Measurements from ENCODE around the gene GFOD2.

The GFOD2 gene

DNA sequence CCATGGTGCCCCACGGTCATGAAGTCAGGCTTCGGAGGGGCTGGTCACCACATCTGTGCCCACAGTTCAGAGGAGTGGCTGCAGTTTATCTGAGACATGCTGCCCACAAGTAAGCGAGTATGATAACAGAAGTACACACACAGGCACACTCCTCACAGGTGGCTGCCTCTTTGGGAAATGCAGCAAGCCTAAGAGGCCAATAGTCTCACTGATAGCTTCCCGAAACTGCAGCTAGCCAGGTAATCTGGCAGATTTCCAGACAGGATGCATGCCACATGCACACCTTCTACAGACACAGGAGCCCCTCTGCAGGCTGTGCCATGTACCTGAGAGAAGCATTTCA is 12.6 kb upstream of the GFOD2 start:
- no peak for DNase-seq (ENCODE audit: low read depth)

DNA sequence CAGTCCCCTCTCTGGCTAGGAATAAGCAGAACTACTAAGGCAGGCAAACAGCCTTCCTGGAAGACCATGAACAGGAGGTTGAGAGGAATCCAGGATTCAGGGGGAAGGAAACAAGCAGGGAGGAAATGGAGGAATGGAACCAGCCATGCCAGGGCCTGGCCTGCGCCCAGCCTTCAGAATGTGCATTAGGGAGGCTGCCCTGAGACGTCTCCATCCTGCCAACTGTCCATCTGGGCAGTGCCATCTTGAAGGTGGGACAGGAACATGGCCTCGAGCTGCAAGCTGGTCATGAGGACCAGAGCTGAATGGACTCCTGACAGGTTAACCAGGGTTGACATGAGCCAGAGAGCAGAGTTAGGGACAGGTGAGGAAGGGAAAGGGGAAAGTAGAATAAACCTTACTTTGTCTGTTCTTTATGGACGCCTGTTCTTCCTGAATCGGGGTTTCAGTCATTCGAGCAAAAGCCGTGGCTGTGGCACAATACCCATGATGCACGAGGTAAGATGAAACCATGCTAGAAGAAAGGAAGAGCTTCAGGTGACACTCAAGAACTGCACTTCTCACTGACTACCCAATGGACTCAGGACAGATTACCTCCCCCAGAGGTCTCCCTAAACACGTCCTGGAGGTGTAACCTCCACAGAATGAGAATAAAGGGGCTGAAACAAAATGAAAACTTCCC is 12.1 kb upstream of the GFOD2 start:
- DNase-seq (ENCODE audit: low read depth), result no peak

DNA sequence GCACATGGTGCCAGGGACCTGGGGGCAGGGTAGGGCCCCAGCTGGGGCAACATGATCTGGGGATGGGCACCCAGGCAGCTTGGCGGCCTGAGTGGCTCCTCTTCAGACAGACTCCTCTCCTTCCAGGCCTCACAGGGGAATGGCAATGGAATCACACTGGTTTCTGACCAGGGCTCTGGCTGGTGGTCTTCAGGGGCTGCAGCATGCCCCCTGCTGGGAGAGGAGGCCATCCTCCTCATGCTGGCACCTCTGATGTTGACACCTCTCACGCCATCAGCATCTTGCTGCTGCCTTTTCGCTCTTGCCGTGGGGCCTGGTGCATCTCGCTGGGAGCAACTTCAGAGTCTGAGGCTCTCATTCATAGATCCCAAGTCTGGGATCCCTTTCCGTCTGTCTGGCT is 11.2 kb upstream of the GFOD2 start:
- no peak for DNase-seq (ENCODE audit: low read depth)

DNA sequence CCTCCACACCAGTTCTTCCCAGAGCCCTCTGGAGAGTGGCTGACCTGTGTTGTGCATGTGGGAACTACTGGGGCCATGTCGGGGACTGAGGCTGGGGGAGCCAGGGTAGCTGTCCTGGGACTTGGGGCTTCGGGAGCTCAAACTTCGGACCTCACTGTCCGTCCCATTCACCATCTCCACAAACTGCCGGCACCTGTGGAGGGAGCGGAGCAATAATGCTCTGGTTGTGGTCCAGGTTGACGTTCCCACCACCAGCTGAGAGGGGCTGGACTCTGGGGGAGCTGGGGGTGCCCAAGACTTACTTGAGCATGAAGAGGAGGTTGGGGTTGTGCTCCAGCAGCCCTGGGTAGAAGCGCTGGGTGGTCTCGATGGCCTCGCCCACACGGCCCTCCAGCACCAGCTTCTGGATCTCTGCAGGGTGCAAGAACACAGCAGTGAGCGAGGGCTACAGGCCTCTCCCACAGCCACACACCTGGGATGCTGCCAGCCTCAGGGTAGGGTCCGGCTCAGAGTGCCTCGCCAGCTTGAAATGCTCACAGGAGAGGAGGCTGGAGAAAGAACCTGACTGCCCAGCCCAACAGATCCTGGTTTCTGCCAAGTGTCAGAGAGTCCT is 10.6 kb upstream of the GFOD2 start:
- no peak for DNase-seq (ENCODE audit: low read depth)

DNA sequence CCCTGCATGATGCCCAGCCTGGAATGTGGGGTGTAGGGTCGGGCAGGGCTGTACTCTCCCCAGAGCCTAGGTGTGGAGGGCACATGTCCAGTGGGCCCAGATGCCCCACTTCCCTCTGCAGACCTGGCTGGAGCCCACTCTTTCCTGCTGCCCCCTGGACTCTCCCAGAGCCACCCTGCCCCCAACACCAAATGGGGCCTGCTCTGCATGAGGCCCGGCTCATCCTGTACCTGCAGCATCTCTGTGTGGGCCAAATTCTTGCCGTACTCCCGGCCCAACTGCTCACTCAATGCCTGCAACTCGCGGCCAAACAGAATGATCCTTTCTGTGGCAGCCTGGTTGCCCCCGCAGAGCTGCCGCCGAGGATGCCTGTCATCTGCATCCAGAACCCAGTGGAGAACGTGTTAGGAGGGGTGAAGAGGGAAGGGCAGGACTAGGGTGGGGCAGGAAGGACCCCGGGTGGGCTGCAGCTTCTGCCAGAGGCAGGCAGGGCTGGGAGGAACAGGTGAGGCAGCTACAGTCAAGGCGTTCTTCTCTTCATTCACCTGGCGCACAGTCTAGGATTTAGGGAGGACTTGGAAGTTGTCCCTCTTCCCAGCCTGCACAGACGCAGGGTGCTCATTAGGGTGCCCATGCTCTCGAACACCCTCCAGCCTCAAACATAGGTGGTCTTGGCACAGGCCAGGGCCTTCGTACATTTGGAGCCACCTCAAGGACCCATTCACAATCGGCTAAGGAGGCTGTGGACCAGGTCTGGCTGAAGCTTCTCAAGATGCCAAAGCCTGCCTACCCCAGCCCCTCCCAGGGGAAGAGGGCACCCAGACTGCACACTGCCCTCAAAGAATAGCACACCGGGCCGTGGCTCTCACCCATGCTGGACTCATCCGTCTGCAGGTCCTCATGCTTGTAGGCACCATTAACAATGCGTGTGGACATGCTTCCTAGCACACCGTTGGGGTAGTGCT is 8.7 kb upstream of the GFOD2 start:
- DNase-seq (ENCODE audit: low read depth), result no peak

DNA sequence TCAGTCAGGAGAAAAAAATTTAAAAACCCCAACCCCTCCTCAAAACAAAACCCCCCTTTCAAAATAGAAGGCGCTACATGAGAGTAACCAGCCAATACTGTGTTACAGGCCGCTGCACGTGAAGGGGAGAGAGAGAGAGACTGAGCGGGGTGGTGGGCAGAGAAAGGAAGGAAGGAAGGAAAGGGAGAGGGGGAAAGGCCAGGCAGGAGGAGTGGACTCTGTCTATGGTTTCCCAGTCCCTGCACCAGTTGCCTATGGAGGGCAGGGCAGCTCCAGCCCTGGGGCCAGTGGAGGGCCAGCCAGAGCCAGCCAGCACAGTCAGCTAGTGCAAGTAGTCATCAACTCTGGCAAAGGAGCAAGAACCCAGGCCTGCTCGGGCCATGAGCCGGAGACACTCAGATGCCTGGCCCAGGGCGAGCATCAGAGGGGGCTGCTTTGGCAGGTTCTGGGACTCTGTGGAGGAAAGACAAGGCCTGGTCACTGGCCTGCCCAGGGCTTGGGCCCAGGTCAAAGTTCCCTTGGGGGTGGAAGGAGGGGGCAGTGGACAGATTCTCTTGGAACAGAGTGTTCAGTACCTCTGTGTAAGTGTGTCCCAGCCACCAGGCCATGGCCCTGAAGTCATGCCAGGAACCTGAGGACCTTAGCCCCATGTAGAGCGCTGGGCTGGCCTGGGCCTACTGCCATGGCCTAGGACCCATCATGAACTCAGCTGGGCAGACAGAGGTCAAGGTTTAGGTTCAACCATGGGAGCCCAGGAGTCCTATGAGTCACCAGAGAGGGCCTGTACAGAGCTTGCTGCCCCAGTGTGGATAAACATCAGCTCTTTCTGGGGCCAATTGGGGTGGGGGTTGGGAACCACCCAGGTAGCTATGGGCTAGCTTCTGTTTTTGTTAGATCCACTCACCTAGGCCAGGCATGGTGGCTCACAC is 7.3 kb upstream of the GFOD2 start:
- no peak for DNase-seq (ENCODE audit: low read depth)

DNA sequence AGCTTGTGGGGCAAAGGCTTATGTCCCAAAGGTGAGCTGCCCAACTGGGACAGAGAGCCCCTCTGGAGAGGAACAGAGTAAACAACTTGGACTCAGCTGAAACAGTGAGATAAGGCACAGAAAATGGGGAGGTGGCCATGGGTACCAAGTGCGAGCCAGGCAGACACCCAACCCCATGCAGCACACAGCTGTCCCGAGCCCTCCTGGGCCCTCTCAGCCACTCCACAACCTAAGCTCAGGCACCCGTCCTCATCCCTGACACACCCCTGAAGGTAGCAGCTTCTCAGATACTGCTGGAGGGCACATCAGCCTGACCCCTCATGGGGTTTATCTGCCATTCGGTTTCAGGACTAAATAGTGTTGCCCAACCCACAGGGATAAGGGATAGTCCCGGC is 4.8 kb upstream of the GFOD2 start:
- no peak for DNase-seq (ENCODE audit: low read depth)

DNA sequence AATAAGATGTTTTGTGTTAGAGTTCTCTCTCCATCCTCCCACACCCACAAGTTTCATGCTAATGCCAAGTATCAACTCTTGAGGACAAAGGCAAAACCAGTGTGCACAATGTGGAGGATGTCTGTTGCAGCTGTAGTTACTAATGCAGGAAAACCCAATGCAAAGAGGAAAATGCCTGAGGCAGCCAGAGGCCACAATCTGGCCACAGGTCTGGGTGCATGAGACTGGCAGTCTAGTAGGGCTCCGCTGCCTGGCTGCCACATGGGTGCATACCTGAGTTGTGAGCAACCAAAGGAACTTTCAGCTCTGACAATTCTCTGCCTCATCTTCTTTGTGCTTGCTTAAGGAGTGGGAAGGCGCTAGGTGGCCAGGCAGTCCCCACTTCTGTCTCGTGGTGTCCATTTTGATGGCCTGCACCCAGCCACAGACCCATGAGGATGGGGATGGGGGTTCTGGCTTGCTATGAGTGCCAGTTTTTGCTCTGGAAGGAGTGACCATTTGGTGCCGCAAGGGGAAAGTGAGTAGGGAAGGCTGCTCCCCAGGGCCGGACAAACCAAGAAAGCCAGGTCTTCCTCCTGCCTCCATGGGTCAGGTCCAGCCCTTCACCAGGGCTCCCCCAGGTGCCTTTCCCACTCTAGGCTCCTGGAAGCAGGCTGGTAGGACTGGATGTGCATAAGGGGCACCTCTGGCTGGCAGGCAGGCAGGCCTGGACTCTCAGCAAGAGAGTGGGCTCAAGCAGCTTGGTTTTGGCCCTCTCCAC is 4.2 kb upstream of the GFOD2 start:
- DNase-seq (ENCODE audit: low read depth), result no peak

DNA sequence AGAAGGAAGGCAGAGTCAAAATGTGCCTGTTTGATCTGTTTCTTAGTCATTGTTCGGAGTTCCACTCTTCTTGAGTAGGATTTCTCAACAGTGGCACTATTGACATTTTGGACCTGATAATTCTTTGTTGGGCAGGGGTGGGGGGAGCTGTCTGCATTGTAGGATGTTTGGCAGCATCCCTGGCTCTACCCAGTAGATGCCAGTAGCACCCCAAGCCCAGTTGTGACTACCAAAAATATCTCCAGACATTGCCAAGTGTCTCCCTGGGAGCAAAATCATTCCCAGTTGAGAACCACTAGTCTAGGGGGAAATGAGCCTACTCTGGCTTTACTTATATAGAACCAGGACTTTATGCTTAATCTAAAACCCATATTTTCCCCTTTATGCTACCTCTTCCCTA is 1.1 kb upstream of the GFOD2 start:
- DNase-seq (ENCODE audit: low read depth), result no peak

DNA sequence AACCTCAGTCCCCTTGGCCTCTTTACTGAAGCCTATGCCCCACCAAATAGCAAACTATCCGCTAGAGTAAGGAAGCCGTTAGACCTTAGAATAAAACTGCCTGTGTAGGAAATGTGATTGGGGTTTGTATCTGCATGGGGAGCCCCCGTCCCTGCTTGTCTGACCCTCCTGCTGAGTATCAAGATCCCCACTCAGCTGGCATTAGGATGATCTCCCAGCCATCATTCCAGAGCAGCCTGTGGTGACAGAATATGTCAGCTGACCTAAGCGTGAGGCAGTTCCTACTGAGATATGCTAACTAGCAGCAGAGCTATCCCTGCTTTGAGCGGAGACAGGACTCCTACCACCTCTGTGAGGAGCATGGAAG is 645 bp upstream of the GFOD2 start:
- no peak for DNase-seq (ENCODE audit: low read depth)

DNA sequence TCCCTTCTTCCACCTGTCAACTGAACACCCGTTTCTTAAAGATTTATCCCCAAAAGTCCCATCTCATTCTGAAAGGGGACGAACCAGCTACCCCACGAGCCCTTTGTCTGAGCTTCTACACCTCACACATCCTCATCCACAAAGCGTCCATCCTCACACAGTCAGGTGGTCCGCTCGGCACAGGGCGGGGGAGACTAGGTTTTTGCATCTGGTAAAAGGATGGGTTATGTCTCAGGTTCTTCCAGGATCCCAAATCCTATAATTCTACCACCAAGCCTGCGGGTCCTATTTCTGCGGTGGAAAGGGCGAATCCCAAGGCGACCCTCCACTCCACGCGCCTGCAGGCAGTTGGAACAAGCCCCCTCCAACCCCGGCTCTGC is 458 bp downstream of the GFOD2 start:
- DNase-seq (ENCODE audit: low read depth), result no peak

DNA sequence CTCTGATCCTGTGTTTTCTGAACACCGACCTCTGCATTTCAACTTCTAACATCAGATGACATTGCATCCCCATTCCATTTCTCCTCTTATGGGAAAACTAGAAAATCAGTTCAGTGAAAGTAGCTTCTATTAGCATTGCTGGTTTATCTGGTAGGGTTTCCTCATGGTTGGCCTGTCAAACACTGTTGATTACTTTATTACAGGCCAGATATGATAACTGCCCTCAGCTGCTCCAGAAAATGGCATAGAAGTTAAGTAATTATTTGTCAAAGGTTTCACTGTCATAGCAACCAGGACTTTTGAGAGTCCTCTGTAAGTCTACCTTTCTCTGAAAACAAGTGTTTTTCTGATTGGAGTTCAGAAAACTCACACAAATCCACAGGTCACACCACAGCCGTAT is 3.0 kb downstream of the GFOD2 start:
- no peak for DNase-seq (ENCODE audit: low read depth)

DNA sequence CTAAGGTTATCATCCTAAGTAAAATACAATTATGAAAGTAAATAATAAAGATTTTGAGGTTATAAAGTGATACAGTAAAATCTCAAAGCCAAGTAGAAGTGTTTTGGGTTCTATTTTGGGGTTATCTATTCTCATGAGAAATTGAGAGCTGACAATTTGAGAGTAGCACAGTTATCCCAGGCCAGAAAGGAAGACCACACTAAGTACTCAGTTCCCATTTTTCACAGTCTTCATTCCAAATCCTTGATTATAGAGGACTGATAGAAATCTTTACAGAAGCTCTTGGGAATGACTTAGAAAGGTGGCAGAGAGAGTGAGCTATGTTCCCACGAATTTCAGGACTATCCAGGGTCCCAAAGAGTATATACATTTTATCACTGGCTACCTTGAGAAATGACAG is 4.6 kb downstream of the GFOD2 start:
- DNase-seq (ENCODE audit: low read depth), result no peak

DNA sequence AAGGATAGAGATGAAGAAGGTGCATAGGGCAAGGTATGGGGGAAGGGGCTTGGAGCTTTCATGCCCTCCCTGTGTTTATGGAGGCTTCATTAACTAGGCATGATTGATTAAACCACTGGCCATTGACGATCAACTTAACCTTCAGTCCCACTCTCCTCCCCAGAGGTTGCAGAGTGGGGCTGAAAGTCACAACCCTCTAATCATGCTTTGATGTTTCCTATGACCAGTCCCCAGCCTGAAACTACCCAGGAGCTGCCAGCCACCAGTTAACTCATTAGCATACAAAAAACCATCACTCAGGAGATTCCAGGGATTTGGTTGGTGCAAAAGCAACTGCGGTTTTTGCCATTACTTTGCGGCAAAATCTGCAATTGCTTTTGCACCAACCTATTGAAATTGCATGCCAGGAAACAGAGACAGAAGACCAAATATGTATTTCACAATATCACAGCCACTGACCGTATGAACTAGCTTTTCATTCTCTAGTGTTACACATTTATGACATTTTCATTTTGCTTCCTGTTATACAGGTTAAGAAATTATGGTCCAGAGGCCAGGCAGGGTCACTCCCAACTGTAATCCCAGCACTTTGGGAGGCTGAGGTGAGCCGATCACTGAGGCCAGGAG is 5.4 kb downstream of the GFOD2 start:
- no peak for DNase-seq (ENCODE audit: low read depth)

DNA sequence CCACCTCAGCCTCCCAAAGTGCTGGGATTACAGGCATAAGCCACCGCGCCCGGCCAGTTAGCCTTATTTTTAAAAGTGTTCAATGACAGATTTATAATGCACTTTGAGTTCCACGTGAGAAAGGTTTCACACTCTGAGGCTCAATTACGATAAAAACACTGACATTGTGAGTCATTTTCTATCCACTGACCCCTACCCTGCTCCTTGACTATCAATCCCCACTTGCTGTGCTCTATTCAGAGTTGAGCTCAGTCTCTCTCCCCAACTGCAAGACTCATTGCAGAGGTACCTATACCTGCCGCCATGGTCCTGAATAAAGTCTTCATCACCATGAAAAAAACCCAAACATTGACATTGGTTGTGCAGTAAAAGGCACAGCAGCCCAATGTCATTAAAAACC is 8.5 kb downstream of the GFOD2 start:
- no peak for DNase-seq (ENCODE audit: low read depth)

DNA sequence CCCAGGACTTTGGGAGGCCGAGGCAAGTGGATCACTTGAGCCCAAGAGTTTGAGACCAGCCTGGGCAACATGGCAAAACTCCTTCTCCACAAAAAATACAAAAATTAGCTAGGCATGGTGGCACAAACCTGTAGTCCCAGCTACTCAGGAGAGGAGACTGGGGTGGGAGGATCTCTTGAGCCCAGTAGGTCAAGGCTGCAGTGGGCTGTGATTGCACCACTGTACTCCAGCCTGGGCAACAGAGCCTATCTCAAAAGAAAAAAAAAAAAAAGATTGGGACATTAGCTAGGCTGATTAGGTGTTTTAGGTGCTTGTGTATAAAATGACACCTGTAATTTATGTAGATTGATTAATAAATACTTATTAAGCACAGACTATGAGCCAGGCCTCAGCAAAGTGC is 10.1 kb downstream of the GFOD2 start:
- no peak for DNase-seq (ENCODE audit: low read depth)

DNA sequence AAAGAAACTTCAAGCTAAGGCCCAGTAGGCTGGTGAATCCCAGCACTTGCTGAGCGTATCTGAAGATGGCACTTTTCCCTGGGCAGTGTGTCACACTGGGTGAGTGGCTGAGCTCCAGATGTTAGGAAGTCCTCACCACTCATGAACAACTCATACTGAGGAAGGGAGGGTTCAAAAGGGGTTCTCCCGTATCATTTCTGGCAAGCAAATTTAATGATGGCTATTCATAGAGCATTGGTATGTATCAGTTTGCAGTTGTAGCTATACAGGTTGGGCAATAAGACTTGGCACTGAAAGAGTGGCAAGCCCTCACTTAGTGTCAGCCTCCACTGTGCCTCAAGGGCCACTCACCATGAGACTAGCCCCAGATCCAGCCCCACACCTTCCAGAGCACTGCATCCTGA is 10.7 kb downstream of the GFOD2 start:
- DNase-seq (ENCODE audit: low read depth), result no peak

DNA sequence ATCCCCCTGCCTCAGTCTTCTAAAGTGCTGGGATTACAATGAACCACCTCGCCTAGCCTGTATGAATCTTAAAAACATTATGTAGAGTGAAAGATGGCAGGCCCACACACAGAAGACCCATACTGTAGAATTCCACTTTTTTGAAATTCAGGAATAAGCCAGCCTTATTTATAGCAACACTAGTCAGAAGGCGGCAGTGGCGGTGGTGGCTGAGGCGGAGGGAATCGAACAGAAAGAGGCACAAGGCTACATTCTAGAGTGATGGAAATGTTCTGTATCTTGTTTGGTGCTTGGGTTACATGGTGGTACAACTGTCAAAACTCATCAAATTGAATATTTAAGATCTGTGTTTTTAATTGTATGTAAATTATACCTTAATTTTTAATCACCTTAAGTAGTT is 11.3 kb downstream of the GFOD2 start:
- no peak for DNase-seq (ENCODE audit: low read depth)

DNA sequence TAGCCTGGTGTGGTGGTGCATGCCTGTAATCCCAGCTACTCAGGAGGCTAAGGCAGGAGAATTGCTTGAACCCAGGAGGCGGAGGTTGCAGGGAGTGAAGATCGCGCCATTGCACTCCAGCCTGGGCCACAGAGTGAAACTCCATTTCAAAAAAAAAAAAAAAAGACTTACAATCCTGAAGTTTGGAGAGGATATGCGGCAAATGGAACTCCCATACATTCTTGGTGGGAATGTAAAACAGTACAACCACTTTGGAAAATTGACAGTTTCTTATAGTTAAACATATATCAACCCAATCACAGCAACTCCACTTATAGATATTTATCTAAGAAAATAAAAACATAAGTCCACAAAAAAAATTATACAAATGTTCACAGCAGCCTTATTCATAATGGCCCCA is 11.9 kb downstream of the GFOD2 start:
- DNase-seq (ENCODE audit: low read depth), result no peak

DNA sequence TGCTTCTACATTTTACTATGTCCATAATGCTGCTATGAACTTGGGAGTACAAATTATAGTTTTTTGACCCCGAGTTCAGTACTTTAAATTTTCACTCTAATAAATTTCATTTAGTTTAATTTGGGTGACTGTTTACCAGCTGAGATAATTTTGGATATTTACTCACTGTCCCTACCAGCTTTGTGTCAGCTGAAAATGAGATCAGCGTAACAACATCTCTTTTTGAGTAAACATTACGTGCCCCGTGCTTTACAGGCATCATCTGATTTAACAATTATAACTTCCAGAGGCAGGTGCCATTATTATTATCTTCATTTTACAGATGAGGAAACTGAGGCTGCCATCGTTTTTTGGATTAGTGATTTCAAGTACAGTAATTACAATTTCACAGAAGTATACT is 15.0 kb downstream of the GFOD2 start:
- no peak for DNase-seq (ENCODE audit: low read depth)

DNA sequence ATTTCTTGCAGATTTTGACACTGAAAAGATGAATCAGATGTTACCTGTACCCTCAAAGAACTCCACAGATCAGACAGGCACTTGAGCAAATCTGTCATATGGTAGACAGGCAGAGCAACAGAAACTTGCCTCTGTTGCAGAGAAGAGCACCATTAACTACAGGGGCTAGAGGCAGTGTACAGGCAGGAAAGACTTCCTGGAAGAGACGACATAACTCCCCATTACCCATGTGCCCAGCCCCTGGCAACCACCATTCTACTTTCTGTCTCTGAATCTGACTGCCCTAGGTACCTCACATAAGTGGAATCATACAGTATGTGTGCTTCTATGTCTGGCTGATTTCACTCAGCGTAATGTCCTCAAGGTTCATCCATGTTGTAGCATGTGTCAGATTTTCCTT is 15.5 kb downstream of the GFOD2 start:
- no peak for DNase-seq (ENCODE audit: low read depth)

Measured in activated T-cell treated with anti-CD3 and anti-CD28 coated beads for 48 hours (primary cell).